ENCODE results near the gene VEPH1.
A peak's percentile ranks its signal among the peaks of the same experiment; 100 is the strongest.

VEPH1 gene

DNA sequence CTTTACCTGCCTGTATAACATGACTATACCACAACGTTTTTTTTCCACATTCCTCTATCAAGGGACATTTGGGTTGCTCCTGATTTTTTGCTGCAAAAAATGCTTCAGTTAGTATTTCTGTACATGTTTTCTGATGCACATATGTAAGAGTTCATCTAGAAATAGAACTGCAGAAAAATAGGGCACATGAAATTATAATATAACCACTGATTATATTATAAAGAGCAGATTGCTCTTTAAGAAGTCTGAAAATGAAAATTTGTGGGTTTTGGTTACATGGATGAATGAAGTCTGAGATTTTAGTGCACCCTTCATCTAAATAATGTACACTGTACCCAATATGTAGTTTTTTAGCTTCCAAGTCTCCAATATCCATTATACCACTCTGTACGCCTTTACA, 196.7 kb downstream of the VEPH1 start:
- DNase-seq (ENCODE audit: low spot score): no peak
- FAIRE-seq: no peak

DNA sequence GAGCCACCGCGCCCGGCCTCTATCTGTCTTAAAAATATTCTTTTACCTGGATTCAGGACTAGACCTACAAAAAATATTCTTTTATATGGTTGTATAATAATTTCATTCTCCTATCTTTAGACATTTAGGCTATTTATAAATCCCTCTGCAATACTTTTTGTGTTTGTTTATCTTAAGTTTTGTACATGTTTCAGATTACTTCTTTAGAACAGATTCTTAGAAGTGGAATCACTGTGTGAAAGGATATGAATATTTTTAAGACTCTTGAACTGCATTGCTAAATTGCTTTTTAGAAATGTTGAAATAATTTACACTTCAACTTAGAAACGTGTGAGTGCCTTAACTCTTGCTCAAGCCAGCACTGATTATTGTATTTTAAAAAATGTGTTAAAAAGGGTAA, 197.8 kb downstream of the VEPH1 start:
- no peak for FAIRE-seq
- DNase-seq (ENCODE audit: low spot score): no peak

DNA sequence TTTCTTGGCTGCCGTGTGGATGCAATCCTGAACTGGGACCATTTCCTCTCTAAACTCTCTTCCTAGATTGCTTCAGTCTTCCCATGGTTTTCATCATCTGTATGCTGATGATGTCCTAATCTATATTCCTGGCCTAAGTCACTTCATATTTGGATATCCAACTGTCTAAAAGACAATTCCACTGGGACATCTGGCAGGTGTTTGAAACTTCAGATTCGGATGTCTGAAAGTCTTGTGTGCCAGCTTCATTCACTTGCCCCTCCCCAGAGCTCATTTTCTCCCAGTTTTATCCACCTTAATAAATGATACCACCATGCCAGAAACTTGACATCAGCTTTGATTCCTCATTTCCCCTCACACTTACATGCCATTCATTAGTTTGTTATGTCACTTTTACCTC, 201.5 kb downstream of the VEPH1 start:
- DNase-seq (ENCODE audit: low spot score): no peak
- no peak for FAIRE-seq

DNA sequence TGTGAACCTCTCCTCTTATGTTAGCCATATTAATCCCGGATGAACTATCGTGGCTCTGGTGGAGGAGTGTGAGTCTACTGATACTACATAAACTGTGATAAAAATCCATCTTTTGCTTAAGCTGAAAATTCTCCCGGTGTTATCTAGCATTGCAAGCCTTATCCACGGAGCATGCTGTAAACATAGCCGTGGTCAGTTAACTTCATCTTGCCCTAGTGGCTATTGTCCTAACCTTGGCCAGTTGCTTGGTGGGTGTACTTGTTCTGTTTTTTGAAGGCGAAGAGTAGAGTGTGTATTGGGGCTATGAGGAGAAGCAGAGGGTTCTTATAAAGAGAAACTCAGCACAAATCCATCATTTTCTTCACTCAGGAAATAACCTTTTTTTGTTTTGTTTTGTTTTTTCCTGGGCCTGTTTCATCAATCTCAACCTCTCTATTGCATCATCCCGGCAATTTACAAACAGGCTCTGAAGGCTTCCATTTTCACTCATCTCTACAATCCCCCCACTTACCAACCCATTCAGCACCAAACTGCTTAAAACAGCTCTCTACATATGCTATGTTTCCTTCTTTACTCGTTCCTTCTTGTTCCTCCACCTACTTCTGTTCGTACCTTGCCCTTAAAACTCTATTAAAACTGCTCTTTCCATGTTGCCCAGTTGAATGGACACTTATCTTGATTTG, 202.1 kb downstream of the VEPH1 start:
- DNase-seq (ENCODE audit: low spot score) (no peak), FAIRE-seq (no peak)

DNA sequence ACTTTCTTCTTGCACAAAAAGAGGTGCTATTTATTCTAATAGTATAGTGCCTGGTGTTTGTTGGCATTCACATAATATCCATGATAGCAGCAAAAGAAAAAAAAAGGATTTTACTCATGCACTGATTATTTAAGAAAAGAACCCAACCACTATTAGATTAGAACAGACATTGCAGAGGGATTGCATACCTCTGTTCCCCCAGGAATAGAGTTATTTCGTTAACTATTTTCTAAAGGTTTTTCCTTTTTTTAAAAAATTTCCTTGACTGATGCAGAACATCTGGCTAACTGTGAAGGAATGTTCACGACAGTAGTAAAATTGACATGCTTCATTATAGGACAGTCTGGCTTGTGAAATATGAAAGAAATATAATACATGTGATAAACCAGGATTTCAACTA, 203.1 kb downstream of the VEPH1 start:
- DNase-seq (ENCODE audit: low spot score): no peak
- no peak for FAIRE-seq

DNA sequence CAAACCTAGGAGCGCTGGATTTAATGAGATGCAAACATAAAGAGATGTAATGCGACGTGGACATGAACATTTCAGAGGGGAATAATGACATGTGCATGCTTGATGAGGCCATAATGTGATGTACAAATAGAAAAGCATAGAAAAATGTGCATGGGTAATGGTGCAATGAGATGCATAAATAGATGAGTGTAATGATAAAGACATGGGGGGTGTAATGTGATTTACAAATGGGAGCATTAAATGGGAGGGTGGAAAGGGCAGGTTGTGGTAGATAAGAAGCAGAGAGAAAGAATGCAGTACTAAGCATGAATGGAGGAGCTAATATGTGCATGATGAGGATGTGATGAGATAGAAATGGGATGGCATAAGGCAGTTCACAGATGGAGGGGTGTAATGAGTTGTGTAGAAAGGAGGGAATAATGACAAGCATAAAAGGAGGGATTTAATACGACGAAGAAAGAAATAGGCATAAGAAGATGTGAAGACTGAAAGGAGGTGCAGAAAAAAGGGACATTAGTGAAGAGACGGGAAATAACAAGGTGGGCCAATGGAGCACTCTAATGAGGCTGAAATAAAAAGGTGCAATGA, 205.8 kb downstream of the VEPH1 start:
- no peak for DNase-seq (ENCODE audit: low spot score)
- no peak for FAIRE-seq

DNA sequence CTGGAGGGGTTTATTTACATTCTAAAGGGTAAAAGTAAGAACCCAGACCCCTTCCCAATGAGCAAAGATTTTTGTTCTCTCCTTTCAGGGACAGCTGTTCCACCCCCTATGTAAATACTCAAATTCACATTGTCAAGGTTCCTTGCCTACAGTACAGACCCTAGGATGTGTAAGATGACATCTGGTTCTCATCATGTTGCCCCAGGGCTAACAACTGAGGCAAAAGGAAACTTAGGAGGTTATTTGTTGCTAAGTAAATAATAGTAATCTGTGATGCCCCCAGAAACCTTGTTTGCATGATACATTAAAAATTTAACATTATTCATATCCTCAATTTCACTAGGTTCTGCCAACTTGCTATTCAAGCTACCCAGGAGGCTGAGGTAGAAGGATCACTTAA, 208.3 kb downstream of the VEPH1 start:
- FAIRE-seq (no peak), DNase-seq (ENCODE audit: low spot score) (no peak)

DNA sequence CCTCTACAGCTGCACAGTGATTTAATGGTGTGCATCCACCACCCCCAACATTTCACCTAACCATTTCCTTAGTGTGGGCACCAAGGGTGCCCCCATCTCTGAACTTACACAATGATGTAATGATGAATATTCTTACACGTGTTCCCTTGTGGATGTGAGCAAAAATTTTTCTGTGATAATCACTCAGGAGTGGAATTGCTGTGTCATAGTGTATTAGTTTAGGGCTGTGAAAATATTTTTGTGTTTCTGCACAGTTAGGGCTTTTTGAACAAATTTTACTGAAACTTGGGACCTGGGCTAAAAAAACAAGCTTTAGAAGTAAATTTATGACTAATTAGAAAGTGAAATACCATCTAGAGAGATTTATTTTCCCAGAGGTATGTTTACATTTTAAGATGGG, 208.7 kb downstream of the VEPH1 start:
- FAIRE-seq: no peak
- DNase-seq (ENCODE audit: low spot score): no peak

DNA sequence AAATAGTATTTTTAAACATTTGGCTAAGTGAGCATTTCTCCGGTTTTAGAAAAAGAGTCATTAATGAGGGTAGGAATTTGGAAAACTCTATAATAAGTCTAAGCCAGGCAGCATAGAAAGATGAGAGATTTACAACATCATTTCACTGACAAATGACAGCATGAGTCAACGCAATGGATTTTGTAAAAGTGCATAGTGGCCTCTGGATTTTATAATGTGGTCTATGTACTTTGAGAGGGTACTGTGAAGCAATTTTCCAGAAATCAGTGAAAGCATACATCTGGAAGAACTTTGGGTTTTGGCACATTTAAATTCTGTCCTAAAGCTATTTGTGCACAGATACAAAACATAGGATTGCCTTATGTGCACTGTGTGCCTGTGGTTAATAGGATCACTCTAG, 212.4 kb downstream of the VEPH1 start:
- DNase-seq (ENCODE audit: low spot score) (peak; percentile 11), FAIRE-seq (no peak)

DNA sequence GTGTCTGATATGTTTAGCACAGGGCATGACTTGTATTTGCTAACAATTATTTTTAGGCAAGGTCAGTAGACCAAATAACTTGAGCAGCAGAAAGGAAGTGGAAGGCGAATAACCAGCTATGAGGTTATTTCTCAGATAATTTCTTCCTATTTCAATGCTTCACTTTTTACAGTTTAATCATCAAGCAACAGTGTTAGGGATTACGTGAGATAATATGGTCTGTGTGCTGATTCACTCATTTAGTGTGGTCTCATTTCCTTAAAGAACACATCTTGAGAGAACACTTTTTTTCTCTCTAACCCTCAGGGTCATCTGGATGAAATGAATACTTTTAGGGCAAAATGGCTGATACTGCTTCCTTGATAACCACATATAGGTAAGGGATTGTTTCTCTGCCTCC, 217.2 kb downstream of the VEPH1 start:
- FAIRE-seq: no peak
- no peak for DNase-seq (ENCODE audit: low spot score)

DNA sequence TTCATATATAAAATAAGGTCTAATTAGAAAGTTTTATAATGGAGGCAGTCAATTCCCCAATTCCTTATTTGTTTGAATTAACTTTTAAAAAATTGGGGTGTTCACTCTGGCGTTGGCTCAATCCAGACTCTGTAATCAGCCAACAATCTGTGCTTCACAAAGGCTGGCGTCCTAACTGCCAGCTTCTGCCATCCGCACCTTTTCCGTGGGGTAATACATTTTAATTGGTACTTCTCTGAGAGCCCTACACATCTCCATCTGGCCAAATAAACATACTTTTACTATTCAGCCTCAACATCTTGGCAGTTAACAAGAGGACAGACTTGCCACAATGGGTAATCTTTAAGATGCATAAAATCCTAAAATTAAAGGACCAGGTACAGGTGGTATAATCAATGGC, 218.1 kb downstream of the VEPH1 start:
- no peak for DNase-seq (ENCODE audit: low spot score)
- no peak for FAIRE-seq

DNA sequence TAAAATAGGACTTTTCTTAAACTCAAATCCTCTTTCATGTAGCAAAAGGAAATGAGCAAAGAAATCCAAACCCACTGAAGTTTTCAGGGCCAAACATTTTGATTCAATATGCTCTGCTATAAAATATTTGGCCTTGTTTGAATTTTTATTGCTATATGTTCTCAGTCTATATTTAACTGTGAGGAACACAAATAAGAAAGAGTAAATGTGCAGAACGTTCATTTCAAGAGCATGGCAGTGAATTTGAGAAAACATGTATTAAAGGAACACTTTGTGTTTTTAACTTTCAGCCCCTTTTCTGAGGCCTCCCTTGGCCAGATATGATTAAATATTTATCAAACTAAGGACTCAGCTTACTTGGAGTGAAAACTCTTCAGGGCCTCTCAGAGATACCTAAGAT, 218.5 kb downstream of the VEPH1 start:
- DNase-seq (ENCODE audit: low spot score) (no peak), FAIRE-seq (no peak)

DNA sequence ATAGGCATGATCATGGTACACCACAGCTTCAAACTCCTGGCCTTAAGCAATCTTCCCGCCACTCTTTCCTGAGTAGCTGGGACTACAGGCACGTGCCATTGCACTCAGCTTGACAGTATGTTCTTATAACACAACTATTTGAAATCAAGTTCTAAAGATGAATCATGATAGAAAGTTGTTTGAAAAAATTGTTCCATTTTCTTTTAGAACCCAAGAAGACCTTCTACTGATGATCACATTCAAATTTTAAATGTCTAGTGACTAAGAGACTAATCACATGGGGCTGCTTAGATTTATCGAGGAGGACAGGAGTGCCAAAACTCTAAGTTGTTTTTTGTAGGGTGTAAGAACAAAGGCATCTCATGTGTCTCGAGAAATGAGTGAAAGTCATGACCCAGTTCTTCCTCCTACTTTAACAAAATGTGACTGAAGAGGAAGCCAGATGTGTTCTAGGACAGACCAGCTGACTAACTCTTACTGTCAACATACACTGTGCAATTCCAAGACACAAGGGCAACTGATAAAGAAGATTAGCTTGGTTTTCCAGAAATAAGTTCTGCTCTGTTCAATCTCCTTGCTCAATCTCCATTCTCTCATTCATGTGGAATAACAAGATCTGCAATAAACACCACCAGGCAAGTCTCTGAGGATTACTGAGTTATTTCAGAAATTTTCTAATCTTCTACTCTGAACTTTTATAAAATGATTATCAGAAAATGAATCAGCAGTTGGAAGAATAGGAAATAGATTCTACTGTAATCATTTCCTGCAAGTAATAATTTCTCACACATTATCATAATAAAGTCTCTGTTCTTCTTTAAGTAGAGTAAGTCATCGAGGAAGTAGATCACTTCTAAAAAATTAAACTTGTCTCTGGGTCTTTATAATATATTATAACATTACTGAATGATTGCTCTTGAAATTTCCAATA, 220.7 kb downstream of the VEPH1 start:
- FAIRE-seq: no peak
- DNase-seq (ENCODE audit: low spot score): no peak

DNA sequence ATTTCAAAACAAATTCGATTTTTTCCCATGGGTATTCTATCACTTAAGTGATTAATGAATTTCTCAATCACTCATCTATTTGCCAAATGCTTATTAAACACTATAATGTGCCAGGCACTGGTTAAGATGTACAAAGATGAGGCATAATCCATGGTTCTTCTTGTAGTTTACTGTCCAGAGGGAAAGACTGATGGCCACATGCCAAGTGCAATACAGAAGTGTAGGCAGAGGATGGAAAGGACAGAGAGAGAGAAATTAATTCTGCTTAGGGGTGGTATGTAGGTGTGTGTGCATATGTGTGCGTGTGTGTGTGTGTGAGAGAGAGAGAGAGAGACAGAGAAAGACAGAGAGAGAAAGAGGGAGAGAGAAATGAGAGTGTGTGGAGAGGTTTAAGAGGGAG, 222.4 kb downstream of the VEPH1 start:
- FAIRE-seq (no peak), DNase-seq (ENCODE audit: low spot score) (no peak)

DNA sequence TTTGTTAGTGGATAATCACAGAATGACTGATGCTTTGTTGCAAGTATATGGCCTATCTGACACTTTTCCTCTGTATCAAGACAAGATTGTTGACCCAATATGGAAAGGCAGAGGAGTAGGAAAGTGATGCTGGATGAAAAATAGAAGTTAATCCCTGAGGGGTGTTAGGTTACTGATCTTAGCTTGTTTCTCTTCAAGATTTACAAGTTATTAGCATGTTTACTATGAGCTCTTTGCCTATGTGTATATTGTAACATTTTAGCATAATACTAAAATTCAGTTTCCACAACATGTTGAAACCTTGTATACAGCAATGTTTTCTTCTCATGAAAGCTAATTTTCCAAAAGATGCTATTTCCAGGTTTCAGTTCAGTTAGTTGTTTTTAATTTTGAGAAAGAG, 222.9 kb downstream of the VEPH1 start:
- DNase-seq (ENCODE audit: low spot score) (no peak), FAIRE-seq (no peak)

DNA sequence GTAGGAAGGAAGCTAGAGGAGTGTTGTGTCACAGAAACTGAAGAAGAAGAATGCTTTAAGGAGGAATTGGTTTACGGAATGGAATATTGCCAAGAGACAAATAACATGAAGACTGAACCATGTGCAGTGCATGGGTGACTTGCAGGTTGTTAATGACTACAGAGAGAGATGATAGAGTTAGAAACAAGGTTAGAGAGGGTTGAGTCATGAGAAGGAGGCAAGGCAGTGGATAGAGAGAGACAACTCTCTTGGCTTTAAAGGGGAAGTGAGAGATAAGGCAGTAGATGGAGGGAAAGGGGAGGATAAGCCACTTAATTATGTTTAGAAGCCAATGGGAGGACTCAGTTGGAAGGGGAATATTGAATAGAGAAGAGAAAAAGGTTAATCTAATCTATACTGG, 224.0 kb downstream of the VEPH1 start:
- FAIRE-seq: no peak
- DNase-seq (ENCODE audit: low spot score): no peak

DNA sequence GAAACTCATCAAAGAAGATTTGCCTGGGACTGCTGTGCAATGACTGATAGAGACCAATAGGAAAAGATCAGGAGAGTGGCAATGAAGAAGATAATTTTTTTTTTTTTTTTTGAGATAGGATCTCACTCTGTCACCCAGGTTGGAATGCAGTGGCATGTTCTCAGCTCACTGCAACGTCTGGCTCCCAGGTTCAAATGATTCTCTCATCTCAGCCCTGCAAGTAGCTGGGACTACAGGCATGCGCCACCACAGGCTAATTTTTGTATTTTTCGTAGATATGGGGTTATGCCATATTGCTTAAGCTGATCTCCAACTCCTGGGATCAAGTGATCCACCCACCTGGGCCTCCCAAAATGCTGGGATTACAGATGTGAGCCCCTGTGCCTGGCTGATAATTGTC, 226.4 kb downstream of the VEPH1 start:
- FAIRE-seq (no peak), DNase-seq (ENCODE audit: low spot score) (no peak)

DNA sequence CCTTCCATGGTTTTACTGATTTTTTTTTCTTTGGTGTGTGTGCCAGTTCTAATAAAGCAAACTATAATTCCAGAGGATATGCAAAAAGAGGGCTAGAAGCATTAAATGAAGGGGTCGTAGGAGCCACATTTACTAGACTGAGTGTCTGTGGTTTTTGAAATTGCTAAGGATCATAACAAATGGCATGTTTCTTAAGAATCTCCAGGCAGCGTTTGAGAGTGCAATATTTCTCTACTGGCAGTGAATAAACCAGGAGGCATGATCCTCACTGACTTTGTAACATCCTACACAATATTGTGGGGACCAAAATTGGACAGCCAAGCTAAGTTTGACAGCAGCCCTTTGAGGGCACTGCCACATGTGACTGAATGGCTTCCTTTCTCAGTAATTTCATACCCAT, 227.4 kb downstream of the VEPH1 start:
- FAIRE-seq (no peak), DNase-seq (ENCODE audit: low spot score) (no peak)

DNA sequence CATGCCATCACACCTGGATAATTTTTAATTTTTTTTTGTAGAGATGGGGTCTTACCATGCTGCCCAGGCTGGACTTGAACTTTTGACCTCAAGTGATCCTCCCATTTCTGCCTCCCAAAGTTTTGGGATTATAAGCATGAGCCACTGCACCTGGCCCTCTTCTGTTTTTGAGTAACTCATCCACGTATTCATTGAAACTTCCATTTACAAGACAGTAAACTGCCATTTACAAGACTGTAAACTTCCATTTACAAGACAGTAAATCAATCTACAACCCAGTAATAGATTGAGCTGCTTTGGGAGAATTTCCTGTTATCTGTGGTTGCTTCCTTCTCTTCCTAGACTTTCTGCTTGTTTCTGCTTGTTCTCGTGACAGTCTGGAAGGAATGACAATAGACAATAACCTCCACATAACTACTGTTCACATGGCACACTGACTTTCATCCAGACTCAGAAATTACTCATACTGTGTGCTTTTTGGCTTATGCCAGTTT, 228.5 kb downstream of the VEPH1 start:
- FAIRE-seq (no peak), DNase-seq (ENCODE audit: low spot score) (no peak)

DNA sequence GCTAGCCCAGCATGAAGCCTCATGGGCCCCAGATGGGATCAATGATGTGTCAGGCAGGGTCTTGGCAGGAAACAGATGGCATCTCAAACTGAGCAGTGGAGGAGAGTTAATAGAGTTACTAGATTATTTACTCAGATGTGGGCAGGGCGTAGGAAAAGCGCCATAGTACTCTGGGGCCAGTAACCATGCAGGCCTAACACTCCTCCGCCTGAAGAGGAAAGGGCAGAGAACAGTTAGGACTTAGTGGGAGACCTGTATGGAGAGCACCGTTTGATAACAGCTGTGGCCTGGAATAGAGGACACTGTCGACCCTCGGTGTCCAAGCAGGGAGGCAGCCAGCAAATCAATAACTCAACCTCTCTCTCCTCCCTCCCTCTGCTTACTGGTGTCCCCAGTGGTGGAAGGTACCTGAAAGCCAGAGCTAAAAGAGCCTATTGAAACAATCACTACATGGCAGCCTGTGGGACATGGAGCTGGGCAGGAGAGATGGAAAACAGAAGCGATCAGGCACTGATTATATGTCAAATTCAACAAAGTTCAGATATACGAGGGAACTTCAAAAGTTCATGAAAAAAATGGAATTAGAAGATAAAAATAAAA, 231.8 kb downstream of the VEPH1 start:
- FAIRE-seq: no peak
- DNase-seq (ENCODE audit: low spot score): no peak

DNA sequence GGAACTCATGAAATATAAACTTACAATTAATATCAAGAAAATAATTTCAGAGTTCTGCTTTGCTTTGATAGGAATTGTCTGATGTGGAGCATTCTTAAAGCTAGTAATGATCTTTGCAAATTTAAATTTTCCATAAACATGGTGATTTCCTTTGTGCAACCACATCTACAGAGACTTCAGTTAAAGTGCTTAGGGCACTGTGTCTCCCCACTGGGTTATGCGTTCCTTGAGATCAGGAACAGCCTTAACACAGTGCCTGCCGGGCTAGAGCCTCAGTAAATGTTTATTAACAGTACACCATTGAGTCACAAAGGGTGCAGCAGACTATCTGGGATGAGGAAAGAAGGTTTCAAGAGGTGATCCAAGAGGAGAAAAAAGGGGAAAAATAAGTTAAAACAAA, 235.2 kb downstream of the VEPH1 start:
- DNase-seq (ENCODE audit: low spot score) (no peak), FAIRE-seq (no peak)

DNA sequence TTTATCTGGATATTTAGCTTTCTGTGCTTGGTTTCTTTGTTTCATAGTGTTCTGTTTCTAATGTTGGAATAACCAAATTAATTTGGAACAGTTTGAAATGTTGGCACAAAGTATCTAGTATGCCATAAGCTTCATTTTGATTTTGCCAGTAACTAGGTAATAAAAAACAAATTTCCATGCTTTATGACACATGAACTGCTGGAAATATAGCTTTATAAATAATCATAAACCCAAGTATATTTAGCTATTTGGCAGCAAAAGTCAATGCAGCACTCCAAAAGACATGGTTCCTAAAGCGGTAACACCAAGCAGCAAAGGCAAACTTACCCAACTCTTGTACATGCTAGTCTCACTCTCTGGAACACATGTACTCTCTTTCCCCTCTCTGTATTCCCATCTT, 237.3 kb downstream of the VEPH1 start:
- DNase-seq (ENCODE audit: low spot score) (no peak), FAIRE-seq (no peak)
